A549 (cell line): ENCODE data around the gene CLEC4E. TPM values are rescaled to one million over a fixed set of nuclear protein-coding genes. Genes with fewer than 3 reads are reported as not detected.

Source experiments
- ATAC-seq, 2 experiments: fragments of 200-7000 bp in 1 of 2; fragments of >200 bp in 1 of 2; cut with Nextera tagmentation in 1 of 2; cut with Tn5 transposase in 1 of 2; 3 replicates each; pipeline versions ENCODE4 v1.8.0 to v1.9.1; 2018 to 2020; ENCODE audit warnings: mild to moderate bottlenecking in 1 of 2, moderate library complexity in 1 of 2
- CTCF ChIA-PET: fragments of 300-600 bp; sonication (Branson Sonifier 250); formaldehyde crosslinking; extraction: SDS; loops from one replicate; lab custom pipeline; 2021; ENCODE audit warnings: antibody characterized with exemption, inconsistent platforms; lab: Yijun Ruan, JAX
- POLR2A ChIA-PET: fragments of 350-600 bp; formaldehyde crosslinking; extraction: SDS; loops from one replicate; lab custom pipeline; 2021; ENCODE audit warnings: antibody characterized with exemption, inconsistent platforms; lab: Yijun Ruan, JAX
- DNase-seq, 2 experiments: peaks; one replicate each; pipeline versions ENCODE4 v3.0.0 to v3.0.0-alpha.2; 2011 to 2016; ENCODE audit warnings: low read depth in 1 of 2, low spot score in 1 of 2
- FAIRE-seq: peaks from 2 replicates; lab custom pipeline; 2011; peaks lifted over from hg19 to GRCh38; lab: Jason Lieb, UNC
- H3K27ac ChIP-seq, 2 experiments: fragments of >200 bp; sonication (Bioruptor Twin); formaldehyde crosslinking; 3 replicates each; pipeline ENCODE4 v1.5.1; 2016 to 2017
- H3K4me1 ChIP-seq: fragments of >200 bp; sonication (Bioruptor Twin); formaldehyde crosslinking; 3 replicates; pipeline ENCODE4 v1.6.1; 2016
- H3K4me2 ChIP-seq: fragments of >200 bp; sonication (Bioruptor Twin); formaldehyde crosslinking; 3 replicates; pipeline ENCODE4 v1.6.1; 2016
- H3K4me3 ChIP-seq: fragments of >200 bp; sonication (Bioruptor Twin); formaldehyde crosslinking; 3 replicates; pipeline ENCODE4 v1.5.1; 2016
- H3K9me3 ChIP-seq: fragments of >200 bp; sonication (Bioruptor Twin); formaldehyde crosslinking; 3 replicates; pipeline ENCODE4 v1.6.1; 2016
- ATOH8 ChIP-seq: fragments of 250-450 bp; sonication (Bioruptor Pico); IDR thresholded peaks from 2 replicates; pipeline ENCODE4 v1.5.0; 2020; ENCODE audit warnings: low read depth, mild to moderate bottlenecking, moderate library complexity
- BCL3 ChIP-seq: fragments of >200 bp; sonication (Bioruptor Twin); formaldehyde crosslinking; IDR thresholded peaks from 3 replicates; pipeline ENCODE4 v1.6.1; 2016
- BHLHE40 ChIP-seq: IDR thresholded peaks from 2 replicates; pipeline ENCODE4 v1.6.1; 2012; ENCODE audit warnings: low read depth, low read length, inconsistent platforms
- CBX2 ChIP-seq: fragments of 200-600 bp; sonication (generic); IDR thresholded peaks from 2 replicates; pipeline ENCODE4 v1.6.1; 2016; ENCODE audit warnings: low read depth, mild to moderate bottlenecking, borderline replicate concordance
- CEBPB ChIP-seq, 2 experiments: fragments of >200 bp in 1 of 2; sonication (Bioruptor Twin) in 1 of 2; formaldehyde crosslinking in 1 of 2; IDR thresholded peaks; 2 replicates each; pipeline ENCODE4 v1.6.1; 2012 to 2016
- CHD2 ChIP-seq: fragments of 150-350 bp; IDR thresholded peaks from 2 replicates; pipeline ENCODE4 v1.6.1; 2014; ENCODE audit warnings: low read length; ENCODE audit not compliant: partially characterized antibody
- CTCF ChIP-seq: fragments of >200 bp; sonication (Bioruptor Twin); formaldehyde crosslinking; IDR thresholded peaks from 3 replicates; pipeline ENCODE4 v1.5.1; 2016
- EP300 ChIP-seq, 2 experiments: fragments of >200 bp; sonication (Bioruptor Twin); formaldehyde crosslinking; IDR thresholded peaks; 2 replicates in 1 of 2; 3 replicates in 1 of 2; pipeline ENCODE4 v1.6.1; 2016 to 2017
- FOXS1 ChIP-seq: fragments of 250-450 bp; sonication (Bioruptor Pico); IDR thresholded peaks from 2 replicates; pipeline ENCODE4 v1.5.0; 2020; ENCODE audit warnings: mild to moderate bottlenecking, moderate library complexity
- HOXA7 ChIP-seq: fragments of 250-450 bp; sonication (Bioruptor Pico); IDR thresholded peaks from 2 replicates; pipeline ENCODE4 v1.5.0; 2020; ENCODE audit warnings: mild to moderate bottlenecking, moderate library complexity
- HOXB13 ChIP-seq: fragments of 250-450 bp; sonication (Bioruptor Pico); IDR thresholded peaks from 2 replicates; pipeline ENCODE4 v1.5.0; 2020; ENCODE audit warnings: low read depth, mild to moderate bottlenecking, moderate library complexity
- HOXB5 ChIP-seq: fragments of 250-450 bp; sonication (Bioruptor Pico); IDR thresholded peaks from 2 replicates; pipeline ENCODE4 v1.5.0; 2020; ENCODE audit warnings: mild to moderate bottlenecking, moderate library complexity
- JUN ChIP-seq, 2 experiments: fragments of >200 bp; sonication (Bioruptor Twin); formaldehyde crosslinking; IDR thresholded peaks; 2 replicates in 1 of 2; 3 replicates in 1 of 2; pipeline ENCODE4 v1.6.1; 2016 to 2017
- KDM5A ChIP-seq: fragments of 200-600 bp; sonication (generic); IDR thresholded peaks from 2 replicates; pipeline ENCODE4 v1.6.1; 2016; ENCODE audit warnings: antibody characterized with exemption, mild to moderate bottlenecking
- MAFK ChIP-seq: fragments of 450-650 bp; IDR thresholded peaks from 2 replicates; pipeline ENCODE4 v1.6.1; 2014; ENCODE audit not compliant: partially characterized antibody
- MAX ChIP-seq: IDR thresholded peaks from 2 replicates; pipeline ENCODE4 v1.6.1; 2012
- MAZ ChIP-seq: fragments of 150-350 bp; IDR thresholded peaks from 2 replicates; pipeline ENCODE4 v1.6.1; 2014; ENCODE audit warnings: antibody characterized with exemption, low read depth, low read length, borderline replicate concordance
- NFE2L2 ChIP-seq: fragments of 150-350 bp; conservative IDR thresholded peaks from 2 replicates; pipeline ENCODE4 v1.6.1; 2014; ENCODE audit warnings: low read length
- NPAS2 ChIP-seq: fragments of 250-450 bp; sonication (Bioruptor Pico); IDR thresholded peaks from 2 replicates; pipeline ENCODE4 v1.8.0; 2022; ENCODE audit warnings: mild to moderate bottlenecking, moderate library complexity, borderline replicate concordance
- RARB ChIP-seq: fragments of 250-450 bp; sonication (Bioruptor Pico); IDR thresholded peaks from 2 replicates; pipeline ENCODE4 v1.8.0; 2021; ENCODE audit warnings: mild to moderate bottlenecking, moderate library complexity
- RCOR1 ChIP-seq: fragments of 150-350 bp; IDR thresholded peaks from 2 replicates; pipeline ENCODE4 v1.6.1; 2014; ENCODE audit warnings: antibody characterized with exemption, low read length, low read depth
- SREBF2 ChIP-seq: fragments of 450-650 bp; IDR thresholded peaks from 2 replicates; pipeline ENCODE4 v1.6.1; 2014; ENCODE audit warnings: mild to moderate bottlenecking, moderate library complexity
- ZNF302 ChIP-seq: fragments of 250-450 bp; sonication (Bioruptor Pico); IDR thresholded peaks from 2 replicates; pipeline ENCODE4 v1.9.0; 2021; ENCODE audit warnings: inconsistent platforms, mild to moderate bottlenecking, moderate library complexity
- WGBS: methylation state at CpG from one replicate; pipeline ENCODE4 v1.1.6; 2017; ENCODE audit errors: missing lambda C conversion rate; 5-methylcytosine and 5-hydroxymethylcytosine counted together
- polyA plus RNA-seq, 4 experiments: library from polyadenylated mRNA; depleted of rRNA in 3 of 4; stranded (reverse); fragments of >200 nt; fragmentation: RNase III in 1 of 4; extraction: RNeasy Plus Mini Kit Qiagen cat#74134 plus additional on column Dnase treatment in 1 of 4; gene quantifications; 2 replicates in 3 of 4; 3 replicates in 1 of 4; pipeline ENCODE4 v1.2.3, GENCODE V29; 2011 to 2017

The CLEC4E gene
- polyA plus RNA-seq, 2 of the 4 experiments (the other 2 are of a cell fraction) = 0.06 TPM; not detected in 1

GRCh38 chr12:8508910-8509841, 31.5 kb downstream of the CLEC4E start:
- no peaks in the 10 kb centered on the region for H3K9me3 ChIP-seq
- no peak overlapping the region for H3K4me2 ChIP-seq
- ATAC-seq = no peak
- CTCF ChIA-PET = interaction anchor here (0.6 to 1.8 kb wide), 3 partner anchors 35 to 55 kb away, joined by 3 to 7 read pairs (median 3); no protein-coding TSS in a partner anchor
- H3K4me1 ChIP-seq = no peaks in the 10 kb centered on the region
- WGBS = 30% methylated on average over 12 of the region's 12 CpGs
- no peak overlapping the region for H3K4me3 ChIP-seq
- no peak overlapping the region for H3K27ac ChIP-seq
- no peak for DNase-seq
- POLR2A ChIA-PET = no interaction called here
- no peak for TF ChIP-seq EP300 (IDR thresholded peaks at IDR 0.05)
- no peak for TF ChIP-seq ATOH8 (CRISPR knock-in tag)
- TF ChIP-seq HOXB5 = no peak
- TF ChIP-seq SREBF2 = no peak
- no peak for TF ChIP-seq BCL3
- TF ChIP-seq HOXB13 (CRISPR knock-in tag) = no peak
- TF ChIP-seq HOXA7 (CRISPR knock-in tag) = no peak
- TF ChIP-seq BHLHE40 = no peak
- no peak for TF ChIP-seq MAFK
- TF ChIP-seq RCOR1 = no peak
- TF ChIP-seq NPAS2 (CRISPR knock-in tag) = no peak
- no peak for FAIRE-seq

GRCh38 chr12:8508223-8508622, 32.5 kb downstream of the CLEC4E start:
- POLR2A ChIA-PET = no interaction called here
- FAIRE-seq (no peak), DNase-seq (no peak)
- TF ChIP-seq FOXS1 (CRISPR knock-in tag) (no peak), ATOH8 (CRISPR knock-in tag) (no peak), CHD2 (no peak), MAX (no peak), HOXB5 (no peak), BHLHE40 (no peak), CTCF (no peak), JUN (IDR thresholded peaks at IDR 0.05) (no peak), CBX2 (no peak), KDM5A (no peak), RARB (CRISPR knock-in tag) (no peak), MAZ (no peak), NFE2L2 (no peak), CEBPB (IDR thresholded peaks at IDR 0.05) (no peak), BCL3 (no peak), ZNF302 (CRISPR knock-in tag) (no peak)
- TF ChIP-seq, all 56 proteins: peak for 0
- ATAC-seq = no peak
- CTCF ChIA-PET = interaction anchor here (1.1 to 1.8 kb wide), 2 partner anchors 36 to 149 kb away, joined by 3 to 7 read pairs; no protein-coding TSS in a partner anchor
- WGBS = 41% methylated on average over 3 of the region's 3 CpGs
- Histone ChIP-seq H3K9me3 (no peaks in the 10 kb centered on the region), H3K4me3 (no peak overlapping the region), H3K4me2 (no peak overlapping the region), H3K4me1 (no peaks in the 10 kb centered on the region), H3K27ac (no peak overlapping the region)
